Natural killer cell (primary cell): ENCODE results near the gene MMP2. TPM values are rescaled to one million over a fixed set of nuclear protein-coding genes. Genes with fewer than 3 reads are reported as not detected.

ENCODE experiments used
- ATAC-seq, 3 donors: fragments of 150-1000 bp in 2 of 3; fragments of 200-7000 bp in 1 of 3; cut with Tn5 transposase; 1 replicate in 1 of 3; 2 replicates in 2 of 3; pipeline ENCODE4 v1.10.0; 2021; ENCODE audit warnings: mild to moderate bottlenecking in 2 of 3, moderate library complexity in 2 of 3
- DNase-seq, 2 donors: peaks; one replicate each; pipeline versions ENCODE4 v3.0.0 to v3.0.0-alpha.2; 2013 to 2021; ENCODE audit warnings: mixed read lengths in 1 of 2
- H3K27ac ChIP-seq: one replicate; pipeline ENCODE4 v1.5.1; 2013; ENCODE audit warnings: mild to moderate bottlenecking, low read length
- H3K27me3 ChIP-seq: one replicate; pipeline ENCODE4 v1.6.1; 2013; ENCODE audit warnings: low read length; ENCODE audit not compliant: control insufficient read depth, insufficient read depth
- H3K36me3 ChIP-seq: one replicate; pipeline ENCODE4 v1.6.1; 2013; ENCODE audit warnings: low read length; ENCODE audit not compliant: control insufficient read depth, insufficient read depth
- H3K4me1 ChIP-seq: one replicate; pipeline ENCODE4 v1.6.1; 2013; ENCODE audit warnings: low read length; ENCODE audit not compliant: control insufficient read depth, insufficient read depth
- H3K4me3 ChIP-seq: one replicate; pipeline ENCODE4 v1.5.1; 2013; ENCODE audit warnings: low read length
- H3K9me3 ChIP-seq: one replicate; pipeline ENCODE4 v1.6.1; 2013; ENCODE audit warnings: low read length; ENCODE audit not compliant: control insufficient read depth, insufficient read depth
- H3K27ac Mint-ChIP-seq, 2 donors: one replicate each; pipeline ENCODE4 v1.8.0; 2022; ENCODE audit warnings: mild to moderate bottlenecking in 2 of 2, mixed read lengths in 2 of 2, moderate library complexity in 1 of 2
- H3K27me3 Mint-ChIP-seq, 2 donors: one replicate each; pipeline ENCODE4 v1.8.0; 2022; ENCODE audit warnings: low read depth in 2 of 2, mixed read lengths in 2 of 2
- H3K36me3 Mint-ChIP-seq: one replicate; pipeline ENCODE4 v1.8.0; 2022; ENCODE audit warnings: mixed read lengths
- H3K4me1 Mint-ChIP-seq, 2 donors: one replicate each; pipeline ENCODE4 v1.8.0; 2022; ENCODE audit warnings: mixed read lengths in 2 of 2
- H3K4me3 Mint-ChIP-seq: one replicate; pipeline ENCODE4 v1.8.0; 2022; ENCODE audit warnings: mild to moderate bottlenecking, moderate library complexity, mixed read lengths
- H3K9me3 Mint-ChIP-seq, 2 donors: one replicate each; pipeline ENCODE4 v1.8.0; 2022; ENCODE audit warnings: mixed read lengths in 2 of 2
- CTCF ChIP-seq: fragments of 200-600 bp; IDR thresholded peaks from one replicate; pipeline ENCODE4 v1.8.0; 2022; ENCODE audit warnings: antibody characterized with exemption
- WGBS: methylation state at CpG from one replicate; pipeline ENCODE4 v1.1.7; 2013; ENCODE audit warnings: missing lambda C conversion rate; ENCODE audit not compliant: insufficient coverage; 5-methylcytosine and 5-hydroxymethylcytosine counted together
- intact Hi-C: fragments of 100-400 bp; cut with micrococcal nuclease; formaldehyde crosslinking; loops from one replicate; pipeline ENCODE4 v1.14.2; 2022
- total RNA-seq, 4 donors: library from RNA; stranded (reverse); fragments of 120-200 nt in 1 of 4; gene quantifications; one replicate each; pipeline versions ENCODE4 v1.2.3 to v1.2.4, GENCODE V29; 2013 to 2022

The MMP2 gene
- total RNA-seq, 3 donors from 2014 or later (not counting 1 experiment from before 2014, with no cell fraction given): not detected

- H3K27me3 ChIP-seq: peaks cover 11% of the 10 kb centered on the region
- Mint-ChIP-seq H3K27me3 (peaks cover 24 to 39% of the 10 kb centered on the region in 2 donors), H3K4me1 (peaks cover 5 to 15% of the 10 kb centered on the region in 2 donors), H3K36me3 (no peaks in the 10 kb centered on the region), H3K9me3 (peaks cover 0 to 2% of the 10 kb centered on the region in 2 donors), H3K27ac (no peak overlapping the region), H3K4me3 (peak overlapping the region; percentile 67)
- H3K4me3 ChIP-seq: no peak overlapping the region
- no peaks in the 10 kb centered on the region for H3K36me3 ChIP-seq
- intact Hi-C loops: no loop called here
- peaks cover 11% of the 10 kb centered on the region for H3K4me1 ChIP-seq
- no peaks in the 10 kb centered on the region for H3K9me3 ChIP-seq
- ATAC-seq (no peak), DNase-seq (no peak)
- TF ChIP-seq CTCF: no peak
- no peak overlapping the region for H3K27ac ChIP-seq
- whole genome bisulfite sequencing: 72% methylated on average over 9 of the region's 9 CpGs
Observed at GRCh38 chr16:55508271-55508921, 29.4 kb downstream of the MMP2 start.

- H3K9me3 Mint-ChIP-seq: peaks cover 0 to 2% of the 10 kb centered on the region in 2 donors
- peaks cover 11% of the 10 kb centered on the region for H3K4me1 ChIP-seq
- no peak within 1 kb of the TSS for H3K27ac Mint-ChIP-seq
- H3K9me3 ChIP-seq: no peaks in the 10 kb centered on the region
- peaks cover 5 to 15% of the 10 kb centered on the region in 2 donors for H3K4me1 Mint-ChIP-seq
- H3K27me3 ChIP-seq: peaks cover 13% of the 10 kb centered on the region
- intact Hi-C loops: no loop called here
- TF ChIP-seq CTCF: no peak
- H3K36me3 Mint-ChIP-seq: no peaks in the 10 kb centered on the region
- H3K4me3 ChIP-seq: peak within 1 kb of the TSS; percentile 28
- no peak within 1 kb of the TSS for H3K27ac ChIP-seq
- ATAC-seq (peak in 2 of 3 donors; percentile 65 to 72), DNase-seq (peak in 1 of 2 donors; percentile 34)
- H3K27me3 Mint-ChIP-seq: peaks cover 24 to 39% of the 10 kb centered on the region in 2 donors
- H3K36me3 ChIP-seq: no peaks in the 10 kb centered on the region
- peak within 1 kb of the TSS; percentile 67 for H3K4me3 Mint-ChIP-seq
- WGBS: 1% methylated on average over 61 of the region's 61 CpGs
Observed at GRCh38 chr16:55508941-55509931, 30.2 kb downstream of the MMP2 start, which contains the start of gene LPCAT2. Gene LPCAT2 (plus strand): TSS chr16:55509072. CDS start chr16:55509182, 110 bp downstream.

GRCh38 chr16:55510185-55510805, 31.3 kb downstream of the MMP2 start:
- H3K27me3 ChIP-seq: peaks cover 14% of the 10 kb centered on the region
- peak overlapping the region; percentile 62 for H3K4me3 Mint-ChIP-seq
- no peak for TF ChIP-seq CTCF
- H3K36me3 ChIP-seq: no peaks in the 10 kb centered on the region
- peaks cover 24 to 39% of the 10 kb centered on the region in 2 donors for H3K27me3 Mint-ChIP-seq
- peaks cover 11% of the 10 kb centered on the region for H3K4me1 ChIP-seq
- no peak overlapping the region for H3K27ac ChIP-seq
- intact Hi-C loops: no loop called here
- H3K27ac Mint-ChIP-seq: no peak overlapping the region
- no peaks in the 10 kb centered on the region for H3K9me3 ChIP-seq
- no peaks in the 10 kb centered on the region for H3K36me3 Mint-ChIP-seq
- ATAC-seq (peak in 1 of 3 donors; percentile 52), DNase-seq (no peak)
- H3K4me3 ChIP-seq: no peak overlapping the region
- peaks cover 5 to 15% of the 10 kb centered on the region in 2 donors for H3K4me1 Mint-ChIP-seq
- 0% methylated on average over 2 of the region's 4 CpGs for WGBS
- peaks cover 0 to 4% of the 10 kb centered on the region in 2 donors for H3K9me3 Mint-ChIP-seq
